Left ventricle myocardium superior (tissue), 1 donor: ENCODE measurements around the gene LRRC36. TPM values are rescaled to one million over a fixed set of nuclear protein-coding genes. Genes with fewer than 3 reads are reported as not detected.

Experiments
- ATAC-seq: fragments of 200-7000 bp; cut with Tn5 transposase; one replicate; pipeline ENCODE4 v1.9.1; 2020; ENCODE audit warnings: mild to moderate bottlenecking, moderate library complexity
- DNase-seq: peaks from one replicate; pipeline ENCODE4 v3.0.0-alpha.2; 2020
- intact Hi-C: fragments of 100-400 bp; cut with micrococcal nuclease; formaldehyde crosslinking; loops from one replicate; pipeline ENCODE4 v1.11.0; 2022
- total RNA-seq: library from RNA; stranded (reverse); fragmentation: NEBNext Ultra II Directional; extraction: Animal tissue kit (Norgen Biotek cat#: 25700); gene quantifications from one replicate; pipeline ENCODE4 v1.2.1, GENCODE V29; 2021
- donor health status: DM: no; HTN: yes; CAD: no; lungs with severe emphysema.

Gene LRRC36
- total RNA-seq, 1 donor from 2014 or later = not detected

- ATAC-seq (peak; percentile 40), DNase-seq (peak; percentile 83)
- intact Hi-C loops = no loop called here
These were observed 69.8 kb downstream of the LRRC36 start for GRCh38 chr16:67396159-67397035.

- peak; percentile 81 for DNase-seq
- peak; percentile 31 for ATAC-seq
- intact Hi-C loops = no loop called here
These were observed 70.6 kb downstream of the LRRC36 start for GRCh38 chr16:67397036-67397801.

GRCh38 chr16:67397812-67398545 is 71.4 kb downstream of the LRRC36 start:
- ATAC-seq (no peak), DNase-seq (no peak)
- intact Hi-C loops = no loop called here

GRCh38 chr16:67398546-67399217 is 72.1 kb downstream of the LRRC36 start:
- DNase-seq (no peak), ATAC-seq (no peak)
- intact Hi-C loops = no loop called here

- intact Hi-C loops = no loop called here
- peak; percentile 46 for ATAC-seq
- DNase-seq = peak; percentile 79
These were observed 72.7 kb downstream of the LRRC36 start for GRCh38 chr16:67399218-67399733.

GRCh38 chr16:67399749-67400704 is 73.4 kb downstream of the LRRC36 start:
- ATAC-seq (no peak), DNase-seq (peak; percentile 34)
- intact Hi-C loops = no loop called here

- ATAC-seq (no peak), DNase-seq (no peak)
- intact Hi-C loops = no loop called here
These were observed 74.3 kb downstream of the LRRC36 start for GRCh38 chr16:67400901-67401300.

- no peak for DNase-seq
- no peak for ATAC-seq
- intact Hi-C loops = no loop called here
These were observed 77.5 kb downstream of the LRRC36 start for GRCh38 chr16:67403976-67404555.

- ATAC-seq (no peak), DNase-seq (no peak)
- intact Hi-C loops = no loop called here
These were observed 78.2 kb downstream of the LRRC36 start for GRCh38 chr16:67404740-67405226.

GRCh38 chr16:67405336-67405735 is 78.7 kb downstream of the LRRC36 start:
- ATAC-seq (no peak), DNase-seq (no peak)
- intact Hi-C loops = no loop called here

GRCh38 chr16:67406111-67406971 is 79.7 kb downstream of the LRRC36 start:
- peak; percentile 77 for ATAC-seq
- peak; percentile 73 for DNase-seq
- intact Hi-C loops = no loop called here

- ATAC-seq = no peak
- intact Hi-C loops = no loop called here
- DNase-seq = no peak
These were observed 80.7 kb downstream of the LRRC36 start for GRCh38 chr16:67407176-67407787.

GRCh38 chr16:67407788-67408452 is 81.3 kb downstream of the LRRC36 start:
- intact Hi-C loops = no loop called here
- DNase-seq (no peak), ATAC-seq (no peak)

GRCh38 chr16:67409631-67410030 is 83.0 kb downstream of the LRRC36 start:
- ATAC-seq (no peak), DNase-seq (no peak)
- intact Hi-C loops = no loop called here

- intact Hi-C loops = no loop called here
- DNase-seq (no peak), ATAC-seq (no peak)
These were observed 84.7 kb downstream of the LRRC36 start for GRCh38 chr16:67411339-67411738.

- intact Hi-C loops = no loop called here
- DNase-seq (no peak), ATAC-seq (no peak)
These were observed 85.7 kb downstream of the LRRC36 start for GRCh38 chr16:67412294-67412693.
